GM12873 (cell line): ENCODE results near the gene KREMEN1.

Source experiments
- CTCF ChIP-seq: IDR thresholded peaks from 2 replicates; pipeline ENCODE4 v1.5.1; 2012; ENCODE audit warnings: low read depth, mild to moderate bottlenecking, moderate library complexity, low read length, control low read depth; ENCODE audit not compliant: insufficient read depth; ENCODE audit errors: missing control alignments

The KREMEN1 gene

GRCh38 chr22:29194184-29194583 lies 121.3 kb downstream of the KREMEN1 start:
- peak; percentile 31 for TF ChIP-seq CTCF

- no peak for TF ChIP-seq CTCF
Observed at GRCh38 chr22:29195118-29195963, 122.5 kb downstream of the KREMEN1 start.

GRCh38 chr22:29195964-29196666 lies 123.3 kb downstream of the KREMEN1 start:
- no peak for TF ChIP-seq CTCF

- no peak for TF ChIP-seq CTCF
Observed at GRCh38 chr22:29197096-29197495, 124.3 kb downstream of the KREMEN1 start.

- no peak for TF ChIP-seq CTCF
Observed at GRCh38 chr22:29198240-29198639, 125.4 kb downstream of the KREMEN1 start.

GRCh38 chr22:29199702-29200400 lies 127.0 kb downstream of the KREMEN1 start:
- no peak for TF ChIP-seq CTCF

- no peak for TF ChIP-seq CTCF
Observed at GRCh38 chr22:29200901-29201300, 128.1 kb downstream of the KREMEN1 start.
